Naive thymus-derived CD4-positive, alpha-beta T cell (primary cell): Measurements from ENCODE around the gene BRI3. TPM values are rescaled to one million over a fixed set of nuclear protein-coding genes. Genes with fewer than 3 reads are reported as not detected.

ENCODE experiments used
- ATAC-seq: fragments of 150-1000 bp; cut with Tn5 transposase; 2 replicates; pipeline ENCODE4 v1.10.0; 2021; ENCODE audit warnings: mild to moderate bottlenecking, moderate library complexity
- CTCF ChIA-PET: fragments of 350-600 bp; sonication (Branson Sonifier 250); formaldehyde crosslinking; loops from one replicate; lab custom pipeline; 2021; ENCODE audit warnings: antibody characterized with exemption; lab: Charles Lee
- POLR2A ChIA-PET: fragments of 350-600 bp; sonication (Branson Sonifier 250); formaldehyde crosslinking; loops from one replicate; lab custom pipeline; 2021; ENCODE audit warnings: antibody characterized with exemption, inconsistent platforms; lab: Charles Lee
- DNase-seq, 9 donors: peaks; one replicate each; pipeline versions ENCODE4 v3.0.0 to v3.0.0-alpha.2; 2020 to 2022; ENCODE audit warnings: mixed read lengths in 1 of 9
- H3K27ac ChIP-seq: one replicate; pipeline ENCODE4 v1.7.0; 2013; ENCODE audit warnings: mild to moderate bottlenecking, low read depth, low read length, moderate library complexity
- H3K27me3 ChIP-seq, 2 donors: one replicate each; pipeline ENCODE4 v1.7.0; 2013; ENCODE audit warnings: low read length in 2 of 2, mild to moderate bottlenecking in 2 of 2, moderate library complexity in 2 of 2; ENCODE audit not compliant: control insufficient read depth in 2 of 2, insufficient read depth in 2 of 2
- H3K36me3 ChIP-seq, 3 experiments: 1 replicate in 2 of 3; 2 replicates in 1 of 3; pipeline ENCODE4 v1.7.0; 2013; ENCODE audit warnings: low read length in 3 of 3, mild to moderate bottlenecking in 3 of 3, moderate library complexity in 1 of 3; ENCODE audit not compliant: insufficient read depth in 3 of 3, control insufficient read depth in 2 of 3
- H3K4me1 ChIP-seq, 2 donors: one replicate each; pipeline ENCODE4 v1.7.0; 2013; ENCODE audit warnings: low read length in 2 of 2, mild to moderate bottlenecking in 2 of 2, moderate library complexity in 1 of 2; ENCODE audit not compliant: control insufficient read depth in 2 of 2, insufficient read depth in 2 of 2
- H3K4me3 ChIP-seq: 2 replicates; pipeline ENCODE4 v1.7.0; 2013; ENCODE audit warnings: mild to moderate bottlenecking, low read length
- H3K9me3 ChIP-seq, 3 experiments: 1 replicate in 2 of 3; 2 replicates in 1 of 3; pipeline ENCODE4 v1.7.0; 2013; ENCODE audit warnings: low read length in 3 of 3; ENCODE audit not compliant: control insufficient read depth in 2 of 3
- H3K27ac Mint-ChIP-seq, 9 donors: one replicate each; pipeline ENCODE4 v1.8.0; 2020 to 2022; ENCODE audit warnings: mixed read lengths in 9 of 9, mild to moderate bottlenecking in 8 of 9, moderate library complexity in 5 of 9, inconsistent platforms in 2 of 9
- H3K27me3 Mint-ChIP-seq, 5 donors: one replicate each; pipeline ENCODE4 v1.8.0; 2021 to 2022; ENCODE audit warnings: mixed read lengths in 5 of 5, mild to moderate bottlenecking in 1 of 5
- H3K36me3 Mint-ChIP-seq, 5 donors: one replicate each; pipeline ENCODE4 v1.8.0; 2020 to 2022; ENCODE audit warnings: mixed read lengths in 5 of 5, mild to moderate bottlenecking in 3 of 5, inconsistent platforms in 1 of 5
- H3K4me1 Mint-ChIP-seq, 7 donors: one replicate each; pipeline ENCODE4 v1.8.0; 2020 to 2022; ENCODE audit warnings: mixed read lengths in 7 of 7, mild to moderate bottlenecking in 3 of 7, inconsistent platforms in 1 of 7
- H3K4me3 Mint-ChIP-seq, 10 donors: one replicate each; pipeline ENCODE4 v1.8.0; 2020 to 2022; ENCODE audit warnings: mild to moderate bottlenecking in 10 of 10, mixed read lengths in 10 of 10, moderate library complexity in 6 of 10, inconsistent platforms in 2 of 10
- H3K9me3 Mint-ChIP-seq, 11 donors: one replicate each; pipeline ENCODE4 v1.8.0; 2020 to 2022; ENCODE audit warnings: mixed read lengths in 11 of 11, mild to moderate bottlenecking in 4 of 11, inconsistent platforms in 1 of 11, moderate library complexity in 1 of 11
- intact Hi-C, 2 donors: fragments of 100-400 bp; cut with micrococcal nuclease; formaldehyde crosslinking; loops; one replicate each; pipeline ENCODE4 v1.15.1; 2023
- polyA plus RNA-seq, 2 donors: library from polyadenylated mRNA; unstranded; fragments of 300-500 nt; fragmentation: Illumina TruSeq; gene quantifications; one replicate each; pipeline ENCODE4 v1.2.3, GENCODE V29; 2021
- total RNA-seq, 6 experiments: library from RNA in 5 of 6; stranded (reverse) in 5 of 6; gene quantifications; 1 replicate in 5 of 6; 2 replicates in 1 of 6; pipeline ENCODE4 v1.2.3 and lab custom pipeline; 2021 to 2026

Gene BRI3
- total and polyA plus RNA-seq, 7 experiments from 2014 or later = 17.8 to 194 (median 82.4) TPM

DNA sequence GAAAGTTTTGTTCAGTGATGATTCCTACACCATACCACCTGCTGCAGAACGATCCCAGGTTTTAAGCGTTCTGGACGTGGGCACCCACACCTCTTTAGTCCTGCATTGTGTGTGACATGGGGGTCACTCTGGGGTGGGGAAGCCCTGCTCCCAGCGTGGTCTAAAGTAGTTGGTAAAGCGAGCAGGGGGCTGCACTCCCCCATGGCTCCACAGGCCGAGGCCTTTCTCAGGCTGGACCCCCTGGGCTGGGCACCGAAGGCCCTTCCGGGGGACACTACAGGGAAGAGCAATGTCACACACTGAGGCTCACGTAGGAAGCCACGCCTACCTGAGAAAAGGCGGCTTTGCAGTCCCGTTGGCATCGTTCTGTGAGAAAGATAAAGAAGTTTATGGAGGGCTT, 12.3 kb downstream of the BRI3 start:
- H3K4me3 Mint-ChIP-seq = no peak overlapping the region
- DNase-seq = no peak
- Histone ChIP-seq H3K27me3 (no peaks in the 10 kb centered on the region), H3K4me1 (no peaks in the 10 kb centered on the region), H3K36me3 (peaks cover 0 to 28% (median 0%) of the 10 kb centered on the region in 3 experiments), H3K27ac (no peak overlapping the region), H3K4me3 (no peak overlapping the region), H3K9me3 (no peaks in the 10 kb centered on the region)
- H3K27ac Mint-ChIP-seq = peak overlapping the region in 1 of 9 donors; percentile 70
- intact Hi-C loops = no loop called here
- peaks cover 0 to 6% (median 0%) of the 10 kb centered on the region in 5 donors for H3K36me3 Mint-ChIP-seq
- ChIA-PET CTCF (no interaction called here), POLR2A (no interaction called here)
- no peaks in the 10 kb centered on the region for H3K27me3 Mint-ChIP-seq
- peaks cover 0 to 2% (median 0%) of the 10 kb centered on the region in 7 donors for H3K4me1 Mint-ChIP-seq
- ATAC-seq = no peak
- no peaks in the 10 kb centered on the region for H3K9me3 Mint-ChIP-seq

DNA sequence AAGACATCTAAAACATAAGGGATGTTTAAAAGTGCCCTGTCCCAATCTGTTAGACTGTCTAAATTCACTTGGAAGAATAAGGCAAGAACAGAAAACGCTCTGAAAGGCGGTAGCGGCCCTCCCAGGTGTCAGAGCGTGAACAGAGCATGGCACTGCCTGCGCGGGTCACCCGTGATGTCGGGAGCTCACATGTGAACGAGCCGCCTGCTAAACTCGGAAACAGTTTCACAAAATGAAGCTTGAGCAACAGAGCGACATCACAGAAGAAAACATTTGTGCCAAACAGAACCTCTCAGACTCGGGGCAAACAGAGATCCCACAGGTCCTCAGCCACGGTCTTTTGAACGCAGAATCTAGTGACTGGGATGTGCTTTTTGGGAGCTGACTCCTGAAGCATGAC, 12.8 kb downstream of the BRI3 start:
- ATAC-seq (no peak), DNase-seq (no peak)
- H3K27ac Mint-ChIP-seq = peak overlapping the region in 2 of 9 donors; percentile 9 to 41
- no peaks in the 10 kb centered on the region for H3K4me1 ChIP-seq
- H3K9me3 Mint-ChIP-seq = no peaks in the 10 kb centered on the region
- H3K36me3 ChIP-seq = peaks cover 0 to 28% (median 0%) of the 10 kb centered on the region in 3 experiments
- no peaks in the 10 kb centered on the region for H3K9me3 ChIP-seq
- H3K27me3 Mint-ChIP-seq = no peaks in the 10 kb centered on the region
- H3K27me3 ChIP-seq = no peaks in the 10 kb centered on the region
- no peak overlapping the region for H3K4me3 Mint-ChIP-seq
- H3K4me3 ChIP-seq = no peak overlapping the region
- no peak overlapping the region for H3K27ac ChIP-seq
- intact Hi-C loops = no loop called here
- ChIA-PET CTCF (no interaction called here), POLR2A (interaction anchor here (0.6 kb wide), 1 partner anchor 14 kb away, joined by 3 read pairs; no protein-coding TSS in a partner anchor)
- H3K4me1 Mint-ChIP-seq = peaks cover 0 to 2% (median 0%) of the 10 kb centered on the region in 7 donors
- peaks cover 0 to 6% (median 0%) of the 10 kb centered on the region in 5 donors for H3K36me3 Mint-ChIP-seq

DNA sequence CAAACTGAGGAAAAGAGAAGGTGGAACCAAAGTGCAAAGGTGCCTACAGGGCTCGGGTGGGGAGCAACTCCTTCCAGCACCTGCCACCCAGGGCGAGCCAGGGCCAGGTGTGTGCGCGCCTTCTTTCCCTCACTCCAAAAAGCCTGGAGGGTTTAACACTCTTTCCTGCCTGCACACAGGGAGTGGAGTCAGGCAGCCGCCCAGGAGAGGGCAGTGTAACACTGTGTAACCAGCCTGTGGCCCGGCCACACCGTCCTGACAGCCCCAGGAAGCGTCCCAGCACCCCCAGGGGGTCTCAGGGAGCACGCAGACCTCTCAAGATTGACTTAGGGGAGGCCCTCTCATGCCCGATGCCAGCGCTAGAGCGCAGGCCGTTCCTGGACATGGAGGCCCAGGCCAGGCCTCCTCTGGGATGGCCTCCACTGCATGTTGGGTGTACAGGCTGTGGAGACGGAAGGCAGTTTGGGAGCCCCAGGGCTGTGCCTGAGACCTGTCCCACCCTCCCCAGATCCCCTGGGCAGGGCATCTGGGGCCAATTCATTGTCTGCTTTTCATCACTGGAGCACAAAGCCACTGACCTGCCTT, 13.4 kb downstream of the BRI3 start:
- ChIA-PET CTCF (no interaction called here), POLR2A (interaction anchor here (0.6 kb wide), 1 partner anchor 15 kb away, joined by 3 read pairs; no protein-coding TSS in a partner anchor)
- peaks cover 0 to 2% (median 0%) of the 10 kb centered on the region in 7 donors for H3K4me1 Mint-ChIP-seq
- peaks cover 0 to 6% (median 0%) of the 10 kb centered on the region in 5 donors for H3K36me3 Mint-ChIP-seq
- H3K27ac Mint-ChIP-seq = peak overlapping the region in 1 of 9 donors; percentile 41
- peaks cover 0 to 28% (median 0%) of the 10 kb centered on the region in 3 experiments for H3K36me3 ChIP-seq
- no peak overlapping the region for H3K27ac ChIP-seq
- DNase-seq = peak in 1 of 9 donors; percentile 36
- H3K4me1 ChIP-seq = no peaks in the 10 kb centered on the region
- H3K9me3 Mint-ChIP-seq = no peaks in the 10 kb centered on the region
- ATAC-seq = peak; percentile 65
- H3K4me3 ChIP-seq = no peak overlapping the region
- intact Hi-C loops = no loop called here
- no peaks in the 10 kb centered on the region for H3K9me3 ChIP-seq
- H3K27me3 Mint-ChIP-seq = no peaks in the 10 kb centered on the region
- no peaks in the 10 kb centered on the region for H3K27me3 ChIP-seq
- H3K4me3 Mint-ChIP-seq = no peak overlapping the region

DNA sequence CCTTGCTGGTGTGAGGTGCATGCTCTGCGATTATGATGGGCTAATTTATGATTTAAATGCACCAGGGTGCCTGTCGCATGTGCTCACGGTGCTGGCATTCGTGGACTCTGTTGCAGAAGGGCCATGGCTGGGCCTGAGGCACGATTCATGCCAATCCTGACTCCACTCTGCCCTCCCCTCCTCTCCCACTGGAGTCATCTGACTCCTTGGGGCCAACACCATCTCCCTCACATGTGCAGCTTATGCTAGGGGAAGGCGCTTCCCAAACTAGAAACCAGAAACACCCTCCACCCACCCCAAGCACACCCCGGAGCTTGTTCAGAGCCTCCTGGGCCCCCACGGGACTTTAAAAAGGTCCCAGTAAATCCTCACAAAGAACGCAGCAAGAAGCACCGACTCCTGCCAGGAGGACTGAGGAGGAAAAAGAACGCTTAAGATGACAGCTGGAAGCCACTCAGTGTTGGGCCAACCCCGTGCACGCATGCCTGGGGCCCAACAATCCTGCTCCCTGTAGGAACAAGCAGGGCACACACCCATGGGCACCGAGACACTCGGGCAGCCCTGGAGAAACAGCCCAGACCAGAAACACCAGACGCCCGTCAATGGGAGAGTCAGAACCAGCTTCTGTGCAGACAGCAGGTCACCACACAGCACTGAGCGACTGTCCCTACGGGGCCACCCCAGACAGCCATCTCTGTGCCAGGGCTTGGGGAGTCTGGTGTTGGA, 14.1 kb downstream of the BRI3 start:
- POLR2A ChIA-PET = interaction anchor here (0.6 kb wide), 1 partner anchor 9 kb away, joined by 5 read pairs; no protein-coding TSS in a partner anchor
- ATAC-seq = no peak
- no peaks in the 10 kb centered on the region for H3K9me3 ChIP-seq
- H3K36me3 ChIP-seq = peaks cover 0 to 27% (median 0%) of the 10 kb centered on the region in 3 experiments
- Mint-ChIP-seq H3K36me3 (peaks cover 0 to 6% (median 0%) of the 10 kb centered on the region in 5 donors), H3K27ac (no peak overlapping the region), H3K4me1 (peaks cover 0 to 2% (median 0%) of the 10 kb centered on the region in 7 donors), H3K9me3 (no peaks in the 10 kb centered on the region), H3K27me3 (no peaks in the 10 kb centered on the region), H3K4me3 (no peak overlapping the region)
- H3K4me3 ChIP-seq = no peak overlapping the region
- no peak overlapping the region for H3K27ac ChIP-seq
- no peak for DNase-seq
- CTCF ChIA-PET = no interaction called here
- no peaks in the 10 kb centered on the region for H3K27me3 ChIP-seq
- intact Hi-C loops = no loop called here
- H3K4me1 ChIP-seq = no peaks in the 10 kb centered on the region

DNA sequence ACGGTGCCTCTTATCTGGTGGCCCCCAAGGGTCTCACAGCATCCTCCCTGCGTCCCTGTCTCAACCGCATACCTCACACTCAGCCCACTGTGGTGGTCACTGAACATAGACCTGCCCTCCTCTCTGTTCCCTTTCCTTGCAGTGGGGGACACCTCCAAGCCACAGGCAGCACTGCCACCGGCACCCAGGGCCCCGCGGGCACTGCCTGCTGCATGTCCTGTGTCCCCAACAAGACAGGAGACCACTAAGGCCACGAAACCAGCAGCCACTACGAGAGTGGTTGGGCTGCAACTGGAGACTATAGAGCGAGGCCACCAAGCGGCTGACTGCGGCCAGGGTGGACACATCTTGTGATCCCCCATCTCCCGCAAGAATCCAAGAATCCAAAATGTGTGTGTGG, 15.3 kb downstream of the BRI3 start:
- Histone ChIP-seq H3K4me1 (no peaks in the 10 kb centered on the region), H3K4me3 (no peak overlapping the region), H3K9me3 (no peaks in the 10 kb centered on the region), H3K27ac (no peak overlapping the region), H3K27me3 (no peaks in the 10 kb centered on the region), H3K36me3 (peaks cover 0 to 18% (median 0%) of the 10 kb centered on the region in 3 experiments)
- ATAC-seq (no peak), DNase-seq (no peak)
- CTCF ChIA-PET = no interaction called here
- Mint-ChIP-seq H3K9me3 (no peaks in the 10 kb centered on the region), H3K36me3 (peaks cover 0 to 4% (median 0%) of the 10 kb centered on the region in 5 donors), H3K4me3 (no peak overlapping the region), H3K27me3 (no peaks in the 10 kb centered on the region), H3K27ac (peak overlapping the region in 2 of 9 donors; percentile 19 to 32), H3K4me1 (peaks cover 0 to 3% (median 0%) of the 10 kb centered on the region in 7 donors)
- POLR2A ChIA-PET = no interaction called here
- intact Hi-C loops = no loop called here

DNA sequence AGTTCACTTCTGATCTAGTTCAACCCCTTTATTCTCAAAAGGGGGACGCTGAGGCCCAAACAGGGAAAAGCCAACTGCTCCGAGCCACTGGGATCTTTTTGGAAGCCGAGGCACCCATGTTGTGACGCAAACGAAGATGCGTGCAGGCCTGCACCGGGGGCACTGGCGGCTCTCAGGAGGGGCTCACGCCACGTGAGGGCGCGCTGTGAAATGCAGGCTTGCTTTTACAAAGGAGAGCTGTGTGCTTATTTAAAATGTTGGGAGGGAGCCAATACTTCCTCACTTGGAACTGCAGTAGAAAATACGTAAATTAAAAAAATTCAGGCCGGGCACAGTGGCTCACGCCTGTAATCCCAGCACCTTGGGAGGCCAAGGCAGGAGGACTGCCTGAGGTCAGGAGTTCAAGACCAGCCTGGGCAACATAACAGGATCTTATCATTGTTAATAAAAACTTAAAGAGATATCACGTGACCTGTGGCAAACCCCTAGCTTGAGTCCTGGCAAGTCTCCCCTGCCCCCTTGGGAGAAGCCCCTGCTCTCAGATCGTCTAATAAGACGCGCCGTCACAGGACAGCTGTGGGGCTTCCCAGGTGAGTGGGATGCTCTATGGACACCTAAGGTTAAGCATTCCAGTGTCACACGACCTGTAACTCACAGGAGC, 16.3 kb downstream of the BRI3 start:
- peaks cover 0 to 10% (median 0%) of the 10 kb centered on the region in 3 experiments for H3K36me3 ChIP-seq
- DNase-seq (no peak), ATAC-seq (no peak)
- H3K27ac ChIP-seq = no peak overlapping the region
- intact Hi-C loops = no loop called here
- Mint-ChIP-seq H3K4me3 (no peak overlapping the region), H3K27me3 (no peaks in the 10 kb centered on the region), H3K9me3 (no peaks in the 10 kb centered on the region), H3K4me1 (peaks cover 0 to 3% (median 0%) of the 10 kb centered on the region in 7 donors), H3K27ac (no peak overlapping the region), H3K36me3 (peaks cover 0 to 4% (median 0%) of the 10 kb centered on the region in 5 donors)
- no peaks in the 10 kb centered on the region for H3K4me1 ChIP-seq
- H3K27me3 ChIP-seq = no peaks in the 10 kb centered on the region
- H3K9me3 ChIP-seq = no peaks in the 10 kb centered on the region
- POLR2A ChIA-PET = no interaction called here
- CTCF ChIA-PET = no interaction called here
- no peak overlapping the region for H3K4me3 ChIP-seq
